PFSK-1 (cell line): ENCODE measurements around the gene PRKN.

ENCODE experiments used
- POLR2AphosphoS5 ChIP-seq: IDR thresholded peaks from 2 replicates; pipeline ENCODE4 v1.6.1; 2012; ENCODE audit warnings: low read depth, mild to moderate bottlenecking, control low read depth, low read length, moderate library complexity
- SIN3A ChIP-seq: IDR thresholded peaks from 2 replicates; pipeline ENCODE4 v1.6.1; 2012; ENCODE audit warnings: mild to moderate bottlenecking, low read length, moderate library complexity, borderline replicate concordance; ENCODE audit not compliant: insufficient read depth
- TAF1 ChIP-seq: IDR thresholded peaks from 2 replicates; pipeline ENCODE4 v1.6.1; 2012; ENCODE audit warnings: low read length, control low read depth, borderline replicate concordance; ENCODE audit not compliant: insufficient read depth

- TF ChIP-seq POLR2AphosphoS5 (no peak), SIN3A (no peak), TAF1 (no peak)
These were observed 500.8 kb downstream of the PRKN start for GRCh38 chr6:162226803-162227202.
